Fibroblast of the aortic adventitia (primary cell): Measurements from ENCODE around the gene PGAP6. TPM values are rescaled to one million over a fixed set of nuclear protein-coding genes. Genes with fewer than 3 reads are reported as not detected.

Source experiments
- DNase-seq: peaks from one replicate; pipeline ENCODE4 v3.0.0-alpha.2; 2010; ENCODE audit warnings: low read depth
- H3K4me3 ChIP-seq: 2 replicates; pipeline ENCODE4 v1.5.1; 2011; ENCODE audit warnings: low read depth, mild to moderate bottlenecking, control low read depth, low read length, moderate library complexity
- total RNA-seq: library from RNA; depleted of rRNA; stranded (reverse); fragments of >200 nt; gene quantifications from 2 replicates; pipeline ENCODE4 v1.2.3, GENCODE V29; 2012; ENCODE audit warnings: low replicate concordance
- TF ChIP-seq, protein P1 (sequence below): IDR thresholded peaks from 2 replicates; pipeline ENCODE4 v1.5.1; 2011; ENCODE audit warnings: mild to moderate bottlenecking, low read length, control low read depth, inconsistent platforms; ENCODE audit not compliant: insufficient read depth

Gene PGAP6
- total RNA-seq, 1 donor = 51.2 TPM

DNA sequence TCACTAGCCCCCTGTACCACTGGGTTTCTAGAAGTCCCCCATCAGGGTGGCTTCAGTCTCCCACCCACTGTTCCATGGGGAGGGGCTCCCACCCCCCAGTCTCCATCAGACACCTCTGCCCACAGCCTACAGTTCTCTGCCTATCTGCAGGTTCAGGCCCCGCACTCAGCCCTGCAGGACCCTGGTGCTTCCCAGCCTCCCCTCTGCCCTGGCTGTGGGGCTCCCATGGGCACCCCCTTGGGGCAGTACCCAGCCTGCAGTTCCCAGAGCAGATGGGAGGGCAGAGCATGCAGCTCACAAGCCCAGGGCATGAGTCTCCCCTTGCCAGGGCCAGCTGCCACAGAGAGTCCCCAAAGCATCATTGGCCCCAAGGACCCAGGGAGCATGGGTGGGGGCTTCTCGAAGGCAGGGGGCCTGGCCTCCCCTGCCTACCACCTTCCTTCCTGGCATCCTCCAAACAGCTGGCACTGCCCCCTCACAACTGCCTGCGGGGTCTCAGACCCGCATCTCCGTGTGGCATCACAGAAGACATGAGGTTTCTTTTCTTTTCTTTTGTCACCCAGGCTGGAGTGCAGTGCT lies 8.7 kb downstream of the PGAP6 start:
- TF ChIP-seq, protein P1, sequence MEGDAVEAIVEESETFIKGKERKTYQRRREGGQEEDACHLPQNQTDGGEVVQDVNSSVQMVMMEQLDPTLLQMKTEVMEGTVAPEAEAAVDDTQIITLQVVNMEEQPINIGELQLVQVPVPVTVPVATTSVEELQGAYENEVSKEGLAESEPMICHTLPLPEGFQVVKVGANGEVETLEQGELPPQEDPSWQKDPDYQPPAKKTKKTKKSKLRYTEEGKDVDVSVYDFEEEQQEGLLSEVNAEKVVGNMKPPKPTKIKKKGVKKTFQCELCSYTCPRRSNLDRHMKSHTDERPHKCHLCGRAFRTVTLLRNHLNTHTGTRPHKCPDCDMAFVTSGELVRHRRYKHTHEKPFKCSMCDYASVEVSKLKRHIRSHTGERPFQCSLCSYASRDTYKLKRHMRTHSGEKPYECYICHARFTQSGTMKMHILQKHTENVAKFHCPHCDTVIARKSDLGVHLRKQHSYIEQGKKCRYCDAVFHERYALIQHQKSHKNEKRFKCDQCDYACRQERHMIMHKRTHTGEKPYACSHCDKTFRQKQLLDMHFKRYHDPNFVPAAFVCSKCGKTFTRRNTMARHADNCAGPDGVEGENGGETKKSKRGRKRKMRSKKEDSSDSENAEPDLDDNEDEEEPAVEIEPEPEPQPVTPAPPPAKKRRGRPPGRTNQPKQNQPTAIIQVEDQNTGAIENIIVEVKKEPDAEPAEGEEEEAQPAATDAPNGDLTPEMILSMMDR = no peak
- DNase-seq = no peak
- no peak overlapping the region for H3K4me3 ChIP-seq

DNA sequence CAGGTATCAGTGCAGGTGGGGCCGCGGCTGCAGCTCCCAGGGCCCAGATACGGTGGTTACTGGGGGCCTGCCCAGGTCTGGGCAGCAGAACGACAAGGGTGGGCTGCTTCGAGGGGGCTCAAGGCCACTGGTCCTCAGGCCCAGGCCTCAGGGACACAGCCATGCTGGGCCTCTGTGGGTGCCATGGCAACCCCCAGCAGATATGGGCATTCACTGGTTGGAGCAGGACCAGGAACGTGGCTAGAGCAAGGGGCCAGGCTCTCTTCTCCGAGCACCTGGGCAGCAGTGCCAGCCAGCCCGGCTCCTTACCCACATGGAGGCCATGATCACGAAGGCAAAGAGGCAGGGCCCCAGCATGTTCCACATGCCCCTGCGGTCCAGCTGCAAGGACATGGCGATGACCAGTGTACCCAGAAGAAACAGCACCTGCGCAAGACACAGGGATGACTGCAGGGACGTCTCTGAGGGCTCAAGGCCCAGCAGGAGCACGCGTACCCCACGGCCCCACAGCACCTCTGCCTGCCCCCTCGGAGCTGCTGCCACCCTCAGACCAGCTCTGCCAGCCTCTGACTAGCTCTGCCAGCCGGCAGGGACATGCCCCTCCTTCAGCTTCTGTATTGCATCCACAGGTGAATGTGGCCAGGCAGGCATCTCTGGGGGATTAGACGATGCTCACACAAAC lies 9.3 kb downstream of the PGAP6 start:
- H3K4me3 ChIP-seq = no peak overlapping the region
- TF ChIP-seq, protein P1 = no peak
- no peak for DNase-seq

DNA sequence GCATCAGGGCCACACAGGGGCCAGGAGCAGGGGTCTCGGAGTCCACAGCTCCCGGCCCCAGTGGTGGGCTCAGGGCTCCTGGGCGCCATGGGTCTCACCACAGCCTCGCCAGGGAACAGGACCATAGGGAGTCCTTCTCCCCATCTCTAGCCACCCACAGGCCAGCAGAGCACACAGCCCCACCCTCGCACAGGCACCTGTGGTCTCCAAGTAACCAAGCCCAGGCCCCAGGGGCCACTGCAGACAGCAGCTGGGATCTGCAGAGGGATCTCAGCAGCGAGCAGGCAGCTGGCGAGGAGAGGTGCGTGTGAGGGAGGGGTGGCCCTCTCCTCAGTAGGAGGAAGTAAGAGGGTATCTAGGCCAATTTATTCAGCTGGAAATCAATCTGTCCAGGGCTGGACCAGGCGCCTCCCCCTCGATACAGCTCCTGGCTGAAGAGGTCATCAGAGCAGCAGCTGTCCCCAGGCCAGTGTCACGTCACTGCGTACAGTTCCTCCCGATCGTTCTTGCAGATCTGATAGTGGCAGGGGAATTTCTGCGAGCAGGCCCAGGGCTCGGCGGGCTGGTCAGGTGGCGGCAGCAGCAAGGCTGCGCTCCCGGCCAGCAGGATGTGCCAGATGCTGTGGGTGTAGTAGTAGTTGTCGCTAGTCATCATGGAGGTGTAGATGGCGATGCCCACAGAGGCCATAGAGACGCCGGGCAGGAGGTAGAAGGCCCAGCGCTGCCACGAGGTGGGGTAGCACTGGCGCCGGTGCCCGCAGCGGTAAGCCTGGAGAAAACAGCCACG lies 10.1 kb downstream of the PGAP6 start:
- TF ChIP-seq, protein P1 = no peak
- H3K4me3 ChIP-seq = no peak overlapping the region
- no peak for DNase-seq

DNA sequence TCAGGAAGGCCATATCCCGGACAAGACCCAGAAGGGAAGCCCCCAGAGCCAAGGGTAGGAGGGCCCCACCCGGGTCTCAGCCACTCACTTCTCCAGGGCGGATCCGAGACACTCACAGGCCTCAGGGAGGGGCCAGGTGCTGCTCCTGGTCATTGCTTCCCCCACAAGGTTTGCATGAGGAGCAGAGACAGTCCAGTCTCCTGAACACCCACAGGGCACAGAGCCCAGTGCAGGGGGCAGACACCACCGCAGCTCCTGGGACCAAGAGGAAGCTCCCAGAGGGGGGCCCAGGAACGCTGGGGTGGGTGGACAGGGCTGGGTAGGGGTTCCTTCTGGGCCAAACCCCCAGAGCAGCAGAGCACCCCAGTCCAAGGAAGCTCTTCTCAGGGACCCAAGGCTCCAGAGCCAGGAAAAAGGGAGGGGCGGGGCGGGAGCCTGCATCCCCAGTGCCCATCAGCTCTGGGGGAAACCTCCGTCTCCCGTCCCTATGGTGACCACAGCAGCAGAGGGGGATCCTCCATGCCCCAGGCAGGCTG lies 10.7 kb downstream of the PGAP6 start:
- TF ChIP-seq, protein P1 = no peak
- DNase-seq = no peak
- H3K4me3 ChIP-seq = peak overlapping the region; percentile 6

DNA sequence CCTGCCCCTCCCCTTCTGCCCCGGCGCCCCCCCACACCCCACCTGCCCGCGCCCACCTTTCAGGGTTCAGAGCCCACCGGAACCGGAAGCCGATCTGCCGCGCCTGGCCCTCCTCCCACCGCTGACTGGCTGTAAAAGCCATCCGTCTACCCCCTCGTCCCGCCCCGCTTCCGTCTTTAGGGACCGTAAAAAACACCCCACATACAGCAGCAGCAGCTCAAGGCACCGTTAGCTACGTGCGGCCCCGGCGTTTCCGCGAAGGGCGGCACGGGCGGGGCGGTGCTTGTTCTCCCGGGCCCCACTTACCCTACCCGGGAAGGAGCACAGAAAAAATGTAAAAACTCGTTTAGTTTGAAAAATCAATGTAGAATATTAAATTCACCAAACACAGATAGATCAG lies 11.3 kb downstream of the PGAP6 start, which contains the start of gene MRPL28:
Gene MRPL28, minus strand, starts transcription at position 96 of the 400 bp plus-strand sequence. CDS start 320 bp downstream, outside the sequence.
- H3K4me3 ChIP-seq = peak within 1 kb of the TSS; percentile 59
- TF ChIP-seq, protein P1 = no peak
- DNase-seq = peak; percentile 95

DNA sequence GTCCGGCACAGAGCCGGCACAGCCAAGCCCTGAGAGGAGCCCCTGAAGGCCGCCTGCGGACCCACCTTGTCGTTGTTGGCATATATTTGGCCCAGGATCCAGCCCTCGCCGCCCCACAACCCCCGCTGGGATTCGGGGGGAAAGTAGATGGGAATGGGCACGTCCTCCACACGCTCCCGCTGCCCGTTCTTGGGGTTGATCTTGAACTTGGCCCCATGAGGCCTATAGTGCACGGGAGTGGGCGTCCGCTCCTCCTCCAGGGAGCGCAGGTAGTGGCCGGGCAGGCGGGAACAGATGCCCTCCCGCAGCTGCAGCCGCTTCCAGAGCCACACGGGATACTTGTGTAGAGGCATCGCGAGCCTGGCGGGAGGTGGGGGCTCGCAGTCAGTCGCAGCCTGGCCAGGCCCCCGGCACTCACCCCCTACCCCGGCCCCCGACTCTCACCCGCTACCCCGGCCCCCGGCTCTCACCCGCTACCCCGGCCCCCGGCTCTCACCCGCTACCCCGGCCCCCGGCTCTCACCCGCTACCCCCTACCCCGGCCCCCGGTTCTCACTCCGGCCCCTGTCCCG lies 11.8 kb downstream of the PGAP6 start:
- H3K4me3 ChIP-seq = peak overlapping the region; percentile 59
- TF ChIP-seq, protein P1 = no peak
- no peak for DNase-seq
